Posterior vena cava (tissue), 2 donors: ENCODE data around the gene ZFHX3. TPM values are rescaled to one million over a fixed set of nuclear protein-coding genes. Genes with fewer than 3 reads are reported as not detected.
A peak's percentile ranks its signal among the peaks of the same experiment; 100 is the strongest.
"Not testable (repeated sequence)": the region's sequence is repeated elsewhere in the genome, so short reads cannot be mapped to it uniquely, and the experiment has no call there.

ENCODE experiments used
- DNase-seq: peaks from one replicate; pipeline ENCODE4 v3.0.0-alpha.2; 2020; ENCODE audit warnings: low spot score
- intact Hi-C, 2 donors: fragments of 100-400 bp; cut with DNase I; formaldehyde crosslinking; loops; one replicate each; pipeline versions ENCODE4 v1.14.1 to v1.14.2; 2022 to 2023
- total RNA-seq, 2 donors: library from RNA; stranded (reverse); fragmentation: NEBNext Ultra II Directional; extraction: Animal tissue kit (Norgen Biotek cat#: 25700); gene quantifications; one replicate each; pipeline ENCODE4 v1.2.1, GENCODE V29; 2021
- donor health status: DM: yes; HTN: yes; CAD: no.
- donor health status: DM: yes; HTN: yes; CAD: no.

The ZFHX3 gene
- total RNA-seq, 2 donors from 2014 or later, result 40.8 to 43.7 TPM

GRCh38 chr16:73015612-73016487, 32.1 kb downstream of the ZFHX3 start:
- DNase-seq, result no peak
- intact Hi-C loops, result no loop called here

- no peak for DNase-seq
- intact Hi-C loops, result no loop called here
These were observed 33.2 kb downstream of the ZFHX3 start for GRCh38 chr16:73014768-73015167.

GRCh38 chr16:73013974-73014373, 34.0 kb downstream of the ZFHX3 start:
- intact Hi-C loops, result no loop called here
- DNase-seq, result no peak

GRCh38 chr16:73012341-73012740, 35.6 kb downstream of the ZFHX3 start:
- DNase-seq, result no peak
- intact Hi-C loops, result no loop called here

GRCh38 chr16:73011926-73012325, 36.0 kb downstream of the ZFHX3 start:
- intact Hi-C loops, result no loop called here
- DNase-seq, result no peak

GRCh38 chr16:73010150-73010676, 37.7 kb downstream of the ZFHX3 start:
- intact Hi-C loops, result no loop called here
- DNase-seq, result no peak

GRCh38 chr16:73009710-73010109, 38.2 kb downstream of the ZFHX3 start:
- intact Hi-C loops, DNase-seq: not testable (repeated sequence)

GRCh38 chr16:73006026-73006425, 41.9 kb downstream of the ZFHX3 start:
- intact Hi-C loops, result no loop called here
- no peak for DNase-seq

GRCh38 chr16:73002866-73003265, 45.1 kb downstream of the ZFHX3 start:
- intact Hi-C loops, result no loop called here
- DNase-seq, result no peak

GRCh38 chr16:73000907-73001521, 46.9 kb downstream of the ZFHX3 start:
- DNase-seq, result peak; percentile 50

GRCh38 chr16:73000020-73000906, 47.7 kb downstream of the ZFHX3 start:
- peak; percentile 79 for DNase-seq
- intact Hi-C loops, result no loop called here

More at GRCh38 chr16:73000907-73001521, 46.9 kb downstream of the ZFHX3 start:
- intact Hi-C loops, result no loop called here

- no peak for DNase-seq
- intact Hi-C loops, result no loop called here
These were observed 48.3 kb downstream of the ZFHX3 start for GRCh38 chr16:72999541-73000019.

- DNase-seq, result no peak
- intact Hi-C loops, result no loop called here
These were observed 50.8 kb downstream of the ZFHX3 start for GRCh38 chr16:72997141-72997542.

- DNase-seq, result peak; percentile 3
- intact Hi-C loops, result no loop called here
These were observed 51.5 kb downstream of the ZFHX3 start for GRCh38 chr16:72996291-72997062.

GRCh38 chr16:72995882-72996270, 52.1 kb downstream of the ZFHX3 start:
- DNase-seq, intact Hi-C loops: not testable (repeated sequence)

- intact Hi-C loops, result no loop called here
- DNase-seq, result no peak
These were observed 52.6 kb downstream of the ZFHX3 start for GRCh38 chr16:72995151-72995881.

- DNase-seq, result no peak
- intact Hi-C loops, result no loop called here
These were observed 55.8 kb downstream of the ZFHX3 start for GRCh38 chr16:72992142-72992601.

- intact Hi-C loops, result no loop called here
- DNase-seq, result no peak
These were observed 56.3 kb downstream of the ZFHX3 start for GRCh38 chr16:72991644-72992043.
